Body of pancreas (tissue), 4 donors: ENCODE results near the gene ADIPOR2.

Experiments used
- POLR2A ChIP-seq, 3 donors: fragments of 450-650 bp; IDR thresholded peaks; one replicate each; pipeline ENCODE4 v1.6.1; 2016; ENCODE audit warnings: antibody characterized with exemption in 3 of 3, mild to moderate bottlenecking in 2 of 3
- TF ChIP-seq, protein P1 (sequence below), 7 experiments: fragments of 450-650 bp in 4 of 7; fragments of 200-600 bp in 3 of 7; sonication (generic) in 3 of 7; IDR thresholded peaks; one replicate each; pipeline ENCODE4 v1.5.1; 2016 to 2019; ENCODE audit warnings: antibody characterized with exemption in 7 of 7

DNA sequence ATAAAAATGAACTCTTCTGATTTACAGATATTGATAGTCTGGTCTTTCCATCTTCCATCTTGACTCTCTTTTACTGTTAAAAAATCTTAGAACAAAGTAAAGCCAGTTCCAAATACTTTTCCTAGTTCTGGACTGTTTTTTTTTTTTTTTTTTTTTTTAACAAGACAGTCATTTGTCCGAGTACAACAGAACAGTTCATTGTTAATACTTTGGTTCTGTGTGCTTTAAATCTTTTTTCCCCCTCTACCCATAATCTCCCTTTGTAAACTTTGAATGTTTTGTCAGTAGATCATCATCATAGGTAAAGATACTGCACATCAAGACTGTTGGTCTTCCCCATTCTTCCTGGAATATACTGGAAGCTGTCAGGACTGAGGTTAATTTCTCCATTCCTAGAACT is 38.0 kb downstream of the ADIPOR2 start:
- TF ChIP-seq POLR2A (IDR thresholded peaks at IDR 0.05), result no peak
- TF ChIP-seq, protein P1, sequence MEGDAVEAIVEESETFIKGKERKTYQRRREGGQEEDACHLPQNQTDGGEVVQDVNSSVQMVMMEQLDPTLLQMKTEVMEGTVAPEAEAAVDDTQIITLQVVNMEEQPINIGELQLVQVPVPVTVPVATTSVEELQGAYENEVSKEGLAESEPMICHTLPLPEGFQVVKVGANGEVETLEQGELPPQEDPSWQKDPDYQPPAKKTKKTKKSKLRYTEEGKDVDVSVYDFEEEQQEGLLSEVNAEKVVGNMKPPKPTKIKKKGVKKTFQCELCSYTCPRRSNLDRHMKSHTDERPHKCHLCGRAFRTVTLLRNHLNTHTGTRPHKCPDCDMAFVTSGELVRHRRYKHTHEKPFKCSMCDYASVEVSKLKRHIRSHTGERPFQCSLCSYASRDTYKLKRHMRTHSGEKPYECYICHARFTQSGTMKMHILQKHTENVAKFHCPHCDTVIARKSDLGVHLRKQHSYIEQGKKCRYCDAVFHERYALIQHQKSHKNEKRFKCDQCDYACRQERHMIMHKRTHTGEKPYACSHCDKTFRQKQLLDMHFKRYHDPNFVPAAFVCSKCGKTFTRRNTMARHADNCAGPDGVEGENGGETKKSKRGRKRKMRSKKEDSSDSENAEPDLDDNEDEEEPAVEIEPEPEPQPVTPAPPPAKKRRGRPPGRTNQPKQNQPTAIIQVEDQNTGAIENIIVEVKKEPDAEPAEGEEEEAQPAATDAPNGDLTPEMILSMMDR (IDR thresholded peaks at IDR 0.05), result no peak
